Subcutaneous adipose tissue (tissue), 4 donors: ENCODE measurements around the gene APOL5. TPM values are rescaled to one million over a fixed set of nuclear protein-coding genes. Genes with fewer than 3 reads are reported as not detected.

Experiments used
- total RNA-seq, 4 donors: library from RNA; depleted of rRNA; stranded (reverse); fragments of >200 nt; gene quantifications; one replicate each; pipeline ENCODE4 v1.1.0, GENCODE V29; 2016
- TF ChIP-seq, protein P1 (sequence below): fragments of 450-650 bp; IDR thresholded peaks from one replicate; pipeline ENCODE4 v1.5.1; 2016; ENCODE audit warnings: low read depth, mild to moderate bottlenecking, control low read depth, antibody characterized with exemption, moderate library complexity

The APOL5 gene
- total RNA-seq, 4 donors from 2014 or later: not detected

DNA sequence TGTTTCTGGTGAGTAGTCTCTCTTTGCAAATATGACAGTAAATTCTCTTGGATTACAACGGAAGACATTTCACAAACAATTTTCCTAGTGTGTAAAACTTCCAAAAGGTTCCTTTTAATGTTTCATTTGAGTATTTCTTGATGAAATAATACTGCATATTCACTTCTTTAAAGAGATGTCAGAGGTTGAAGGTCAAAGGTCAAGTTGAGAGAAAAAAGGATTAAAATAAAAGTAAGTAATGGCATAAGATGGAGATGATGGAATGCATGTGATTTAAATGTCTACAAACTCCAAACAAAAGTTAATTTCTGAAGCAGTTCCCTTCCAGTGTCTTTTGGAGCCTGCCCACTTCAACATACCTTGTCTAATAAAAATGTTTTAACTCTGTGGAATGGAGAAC, 40.7 kb downstream of the APOL5 start:
- TF ChIP-seq, protein P1, sequence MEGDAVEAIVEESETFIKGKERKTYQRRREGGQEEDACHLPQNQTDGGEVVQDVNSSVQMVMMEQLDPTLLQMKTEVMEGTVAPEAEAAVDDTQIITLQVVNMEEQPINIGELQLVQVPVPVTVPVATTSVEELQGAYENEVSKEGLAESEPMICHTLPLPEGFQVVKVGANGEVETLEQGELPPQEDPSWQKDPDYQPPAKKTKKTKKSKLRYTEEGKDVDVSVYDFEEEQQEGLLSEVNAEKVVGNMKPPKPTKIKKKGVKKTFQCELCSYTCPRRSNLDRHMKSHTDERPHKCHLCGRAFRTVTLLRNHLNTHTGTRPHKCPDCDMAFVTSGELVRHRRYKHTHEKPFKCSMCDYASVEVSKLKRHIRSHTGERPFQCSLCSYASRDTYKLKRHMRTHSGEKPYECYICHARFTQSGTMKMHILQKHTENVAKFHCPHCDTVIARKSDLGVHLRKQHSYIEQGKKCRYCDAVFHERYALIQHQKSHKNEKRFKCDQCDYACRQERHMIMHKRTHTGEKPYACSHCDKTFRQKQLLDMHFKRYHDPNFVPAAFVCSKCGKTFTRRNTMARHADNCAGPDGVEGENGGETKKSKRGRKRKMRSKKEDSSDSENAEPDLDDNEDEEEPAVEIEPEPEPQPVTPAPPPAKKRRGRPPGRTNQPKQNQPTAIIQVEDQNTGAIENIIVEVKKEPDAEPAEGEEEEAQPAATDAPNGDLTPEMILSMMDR: no peak

DNA sequence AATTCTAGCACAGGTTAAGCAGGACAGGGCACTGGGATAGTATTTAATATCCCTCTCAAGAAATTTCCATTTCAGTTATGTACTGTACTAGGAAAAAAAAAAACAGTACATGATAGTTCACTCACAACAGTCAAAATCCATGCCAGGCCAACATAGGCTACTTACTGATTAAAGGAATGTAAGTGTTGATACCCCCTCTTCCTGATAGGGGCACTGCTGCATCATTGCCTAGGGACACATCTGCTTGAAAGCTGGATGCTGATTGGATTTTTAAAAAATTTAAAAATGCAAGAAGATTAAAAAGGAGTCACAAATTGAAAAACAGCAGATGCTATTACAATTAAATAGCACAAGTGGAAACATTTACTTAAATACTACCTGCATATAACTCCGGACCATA, 43.4 kb downstream of the APOL5 start:
- TF ChIP-seq, protein P1: no peak

DNA sequence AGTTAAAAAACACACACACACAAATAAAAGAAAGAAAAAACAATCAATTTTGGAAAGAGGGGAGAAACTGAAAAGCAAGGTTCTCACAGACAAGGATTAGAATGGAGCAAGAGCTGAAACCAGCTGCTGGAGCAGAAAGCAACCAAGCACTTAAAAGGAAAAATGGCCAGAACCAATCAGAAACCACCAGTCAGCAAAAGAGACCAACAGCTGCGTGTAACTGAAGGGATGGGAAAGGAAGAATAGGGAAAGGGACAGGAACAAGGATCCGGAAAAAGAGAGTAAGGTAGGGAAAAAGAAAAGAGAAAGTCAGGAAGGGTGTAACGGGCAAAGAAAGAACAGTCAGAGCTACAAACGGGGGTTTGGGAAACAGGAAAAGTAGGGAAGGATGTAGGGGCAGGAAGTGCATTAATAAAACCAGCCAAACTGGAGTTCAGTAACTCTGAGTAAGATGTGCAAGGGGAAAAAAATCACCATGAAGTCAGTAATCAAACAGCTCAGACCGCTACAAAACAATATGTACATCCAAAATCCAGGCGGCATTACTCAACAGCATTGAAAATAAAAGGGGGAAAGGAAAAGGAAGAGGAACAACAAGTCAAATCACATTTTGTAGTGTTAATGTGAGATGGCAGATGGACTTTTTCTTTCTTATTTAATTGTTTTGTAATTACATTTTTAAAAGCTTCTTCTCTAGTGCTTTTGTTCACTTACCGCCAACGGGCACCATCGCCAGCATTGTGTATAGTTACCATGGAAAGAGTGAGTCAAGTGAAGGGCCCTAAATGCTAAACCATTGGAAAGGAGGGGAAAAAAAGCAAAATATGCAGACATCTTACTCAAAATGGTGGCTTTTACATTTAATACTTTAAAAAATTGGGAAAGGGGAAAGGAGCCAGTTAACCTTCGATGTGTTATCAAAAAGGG, 49.2 kb downstream of the APOL5 start:
- TF ChIP-seq, protein P1: no peak

DNA sequence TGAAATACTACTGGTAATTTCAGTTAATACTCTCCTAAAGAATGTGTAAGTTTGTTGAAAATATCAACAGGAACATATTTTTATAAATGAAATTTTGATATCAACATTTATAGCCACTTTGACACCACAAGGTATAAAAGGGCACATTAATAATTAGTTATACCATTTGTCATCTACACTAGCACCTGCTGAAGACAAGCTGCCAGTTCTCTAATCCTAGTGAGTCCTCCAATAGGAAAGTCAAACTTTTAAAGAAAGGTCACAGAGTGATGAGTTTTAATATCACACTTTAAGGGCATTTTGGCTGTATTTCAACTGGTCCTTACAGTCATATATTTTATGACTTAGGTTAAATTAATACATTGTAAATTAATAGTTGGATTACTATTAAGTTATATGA, 52.3 kb downstream of the APOL5 start:
- TF ChIP-seq, protein P1: no peak

DNA sequence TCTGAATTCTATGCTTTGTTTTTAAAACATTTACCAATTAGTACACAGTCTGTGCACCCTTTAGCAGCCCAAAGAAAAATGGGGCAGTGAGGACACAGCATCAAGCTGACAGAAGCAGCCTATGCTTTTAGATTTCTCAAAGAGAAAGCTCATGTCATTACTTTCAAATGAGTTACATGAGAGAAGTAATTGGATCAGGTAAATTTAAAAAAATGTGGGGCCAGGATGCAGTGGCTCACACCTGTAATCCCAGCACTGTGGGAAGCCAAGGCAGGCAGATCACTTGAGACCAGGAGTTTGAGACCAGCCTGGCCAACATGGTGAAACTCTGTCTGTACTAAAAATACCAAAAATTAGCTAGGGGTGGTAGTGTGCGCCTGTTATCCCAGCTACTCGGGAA, 57.7 kb downstream of the APOL5 start:
- TF ChIP-seq, protein P1: no peak

DNA sequence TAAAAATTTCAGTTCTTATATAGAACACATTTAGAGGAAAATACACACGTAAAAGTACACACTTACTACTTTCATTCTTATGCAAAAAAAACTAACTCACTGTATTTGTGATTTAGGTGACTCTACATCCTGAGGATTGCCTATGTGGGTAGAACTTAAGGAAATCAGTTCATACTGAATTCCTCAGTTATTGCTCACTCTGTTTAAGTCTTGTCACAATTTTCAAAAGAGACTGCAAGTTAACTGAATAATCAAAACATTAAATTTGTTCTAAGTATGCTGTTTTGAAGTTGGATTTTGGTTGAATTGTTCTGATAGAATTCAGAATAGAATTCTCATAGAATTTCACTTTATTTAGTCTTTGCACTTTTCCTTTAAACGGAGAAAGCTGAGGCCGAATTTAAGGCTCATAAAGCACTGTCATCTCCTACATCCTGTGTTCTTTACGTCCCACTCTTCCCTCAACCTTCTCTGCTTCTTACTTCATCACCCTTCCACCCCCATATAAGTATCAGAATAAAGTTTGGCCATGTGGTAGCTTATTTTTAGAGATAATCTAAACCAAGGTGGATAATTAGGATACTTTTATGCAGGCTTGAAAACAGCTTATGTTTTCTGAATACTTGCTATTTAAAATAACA, 59.8 kb downstream of the APOL5 start:
- TF ChIP-seq, protein P1: no peak

Other genes starting within 250 kb of the APOL5 start
- gene RASD2, start 177.0 kb upstream of the APOL5 start, total RNA-seq: 1 to 10 TPM in 1 of 4 donors, under 1 TPM in 3; 0.16 to 1.9 (median 0.31) TPM
- not detected for gene MB, start 100.5 kb upstream of the APOL5 start, total RNA-seq
- gene APOL6, start 69.4 kb upstream of the APOL5 start, total RNA-seq: 100 to 1,000 TPM in 2 of 4 donors, 10 to 100 TPM in 2; 64.1 to 117 (median 101) TPM